Measurements from ENCODE around the gene MMP8.
"Not testable (repeated sequence)": the region's sequence is repeated elsewhere in the genome, so short reads cannot be mapped to it uniquely, and the experiment has no call there.

Gene MMP8

GRCh38 chr11:102761646-102762238 lies 37.0 kb upstream of the MMP8 start:
- TF ChIP-seq CTCF (IDR thresholded peaks at IDR 0.05; ENCODE audit: low read depth, low read length), result no peak
- no peak overlapping the region for H3K4me3 ChIP-seq (ENCODE audit: low read depth, low read length)

- TF ChIP-seq CTCF (IDR thresholded peaks at IDR 0.05; ENCODE audit: low read depth, low read length), result no peak
Measured at GRCh38 chr11:102760344-102761035, 35.7 kb upstream of the MMP8 start.

GRCh38 chr11:102757823-102758549 lies 33.2 kb upstream of the MMP8 start:
- TF ChIP-seq CTCF (IDR thresholded peaks at IDR 0.05; ENCODE audit: low read depth, low read length), result no peak
- no peak overlapping the region for H3K4me3 ChIP-seq (ENCODE audit: low read depth, low read length)

More at GRCh38 chr11:102760344-102761035, 35.7 kb upstream of the MMP8 start:
- H3K4me3 ChIP-seq (ENCODE audit: low read depth, low read length), result no peak overlapping the region

GRCh38 chr11:102753267-102753666 lies 28.5 kb upstream of the MMP8 start:
- TF ChIP-seq CTCF (IDR thresholded peaks at IDR 0.05; ENCODE audit: low read depth, low read length), result no peak
- H3K4me3 ChIP-seq (ENCODE audit: low read depth, low read length), result no peak overlapping the region

GRCh38 chr11:102751673-102752072 lies 26.9 kb upstream of the MMP8 start:
- H3K4me3 ChIP-seq (ENCODE audit: low read depth, low read length), result no peak overlapping the region
- TF ChIP-seq CTCF (IDR thresholded peaks at IDR 0.05; ENCODE audit: low read depth, low read length), result no peak

- no peak overlapping the region for H3K4me3 ChIP-seq (ENCODE audit: low read depth, low read length)
- TF ChIP-seq CTCF (IDR thresholded peaks at IDR 0.05; ENCODE audit: low read depth, low read length), result no peak
Measured at GRCh38 chr11:102749101-102749722, 24.5 kb upstream of the MMP8 start.

GRCh38 chr11:102746746-102747578 lies 22.2 kb upstream of the MMP8 start:
- H3K4me3 ChIP-seq (ENCODE audit: low read depth, low read length), result not testable (repeated sequence)
